ENCODE measurements around the gene DLG1.

Gene DLG1

GRCh38 chr3:197298341-197298944 is at the start of gene DLG1:
TSS of gene DLG1 (minus strand) at chr3:197298612. CDS start at chr3:197297204, 1,408 bp downstream.
- DNase-seq = peak; percentile 83

- no peak for DNase-seq
Measured at GRCh38 chr3:197348014-197348413, 49.6 kb upstream of the DLG1 start.

- no peak for DNase-seq
Measured at GRCh38 chr3:197345390-197345789, 47.0 kb upstream of the DLG1 start.

GRCh38 chr3:197344582-197345318 is 46.3 kb upstream of the DLG1 start:
- DNase-seq = no peak

GRCh38 chr3:197343656-197344408 is 45.4 kb upstream of the DLG1 start:
- DNase-seq = no peak

- no peak for DNase-seq
Measured at GRCh38 chr3:197343111-197343510, 44.7 kb upstream of the DLG1 start.

- no peak for DNase-seq
Measured at GRCh38 chr3:197340521-197340871, 42.1 kb upstream of the DLG1 start.

- DNase-seq = no peak
Measured at GRCh38 chr3:197339841-197340520, 41.6 kb upstream of the DLG1 start.

- DNase-seq = no peak
Measured at GRCh38 chr3:197338586-197338985, 40.2 kb upstream of the DLG1 start.

GRCh38 chr3:197337656-197338055 is 39.2 kb upstream of the DLG1 start:
- DNase-seq = no peak

GRCh38 chr3:197337214-197337613 is 38.8 kb upstream of the DLG1 start:
- no peak for DNase-seq

GRCh38 chr3:197336348-197336747 is 37.9 kb upstream of the DLG1 start:
- DNase-seq = no peak

- no peak for DNase-seq
Measured at GRCh38 chr3:197335428-197336132, 37.2 kb upstream of the DLG1 start.

GRCh38 chr3:197333901-197334639 is 35.7 kb upstream of the DLG1 start:
- DNase-seq = no peak

- no peak for DNase-seq
Measured at GRCh38 chr3:197331131-197331530, 32.7 kb upstream of the DLG1 start.

- DNase-seq = no peak
Measured at GRCh38 chr3:197329382-197329781, 31.0 kb upstream of the DLG1 start.

- no peak for DNase-seq
Measured at GRCh38 chr3:197328198-197328597, 29.8 kb upstream of the DLG1 start.

GRCh38 chr3:197327701-197328100 is 29.3 kb upstream of the DLG1 start:
- no peak for DNase-seq

GRCh38 chr3:197325773-197326172 is 27.4 kb upstream of the DLG1 start:
- no peak for DNase-seq

GRCh38 chr3:197322149-197322548 is 23.7 kb upstream of the DLG1 start:
- DNase-seq = no peak

GRCh38 chr3:197320582-197320981 is 22.2 kb upstream of the DLG1 start:
- no peak for DNase-seq

Data from stimulated activated CD4-positive, alpha-beta T cell treated with anti-CD3 and anti-CD28 coated beads, Interleukin-1b, Interleukin-23, amount 100 ng/mL, for 48 hours (primary cell).